HTR-8/SVneo (cell line): Measurements from ENCODE around the gene PARP2.
"Not testable (repeated sequence)": the region's sequence is repeated elsewhere in the genome, so short reads cannot be mapped to it uniquely, and the experiment has no call there.

Experiments used
- DNase-seq: peaks from one replicate; pipeline ENCODE4 v3.0.0; 2011; ENCODE audit warnings: low spot score, mixed read lengths; ENCODE audit not compliant: insufficient read length
- FAIRE-seq: peaks from 2 replicates; lab custom pipeline; 2011; peaks lifted over from hg19 to GRCh38; lab: Jason Lieb, UNC

Gene PARP2

DNA sequence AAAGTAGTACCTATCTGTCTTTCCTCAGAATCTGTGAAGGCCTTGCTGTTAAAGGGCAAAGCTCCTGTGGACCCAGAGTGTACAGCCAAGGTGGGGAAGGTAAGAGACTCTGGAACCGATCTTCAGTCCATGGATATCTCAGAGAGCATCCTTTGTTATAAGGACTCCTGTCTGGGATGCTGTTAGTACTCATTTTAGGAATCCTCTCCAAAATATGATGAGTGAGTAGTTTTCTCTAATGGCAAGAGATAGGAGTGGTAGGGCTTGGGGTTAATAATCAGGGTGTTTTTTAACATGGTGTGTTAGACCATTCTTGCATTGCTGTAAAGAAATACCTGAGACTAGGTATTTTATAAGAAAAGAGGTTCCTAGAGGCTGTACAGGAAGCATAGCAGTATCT, 1.9 kb downstream of the PARP2 start:
- FAIRE-seq (no peak), DNase-seq (no peak)

GRCh38 chr14:20346713-20347112, 3.3 kb downstream of the PARP2 start:
- FAIRE-seq, result no peak
- DNase-seq, result no peak

DNA sequence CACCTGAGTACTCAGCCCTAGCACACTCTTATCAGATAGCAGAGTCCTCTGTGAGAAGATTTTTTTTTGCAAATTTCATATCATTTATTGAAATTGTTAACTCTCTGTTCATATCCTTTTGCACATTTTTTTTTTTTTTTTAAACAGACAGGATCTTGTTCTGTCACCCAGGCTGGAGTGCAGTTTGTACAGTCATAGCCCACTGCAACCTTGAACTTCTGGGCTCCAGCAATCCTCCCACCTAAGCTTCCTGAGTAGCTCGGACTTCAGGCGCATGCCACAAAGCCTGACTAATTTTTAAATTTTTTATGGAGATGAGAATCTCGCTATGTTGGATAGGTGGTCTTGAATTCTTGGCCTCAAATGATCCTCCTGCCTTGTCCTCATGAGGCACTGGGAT, 4.3 kb downstream of the PARP2 start:
- no peak for DNase-seq
- FAIRE-seq, result no peak

DNA sequence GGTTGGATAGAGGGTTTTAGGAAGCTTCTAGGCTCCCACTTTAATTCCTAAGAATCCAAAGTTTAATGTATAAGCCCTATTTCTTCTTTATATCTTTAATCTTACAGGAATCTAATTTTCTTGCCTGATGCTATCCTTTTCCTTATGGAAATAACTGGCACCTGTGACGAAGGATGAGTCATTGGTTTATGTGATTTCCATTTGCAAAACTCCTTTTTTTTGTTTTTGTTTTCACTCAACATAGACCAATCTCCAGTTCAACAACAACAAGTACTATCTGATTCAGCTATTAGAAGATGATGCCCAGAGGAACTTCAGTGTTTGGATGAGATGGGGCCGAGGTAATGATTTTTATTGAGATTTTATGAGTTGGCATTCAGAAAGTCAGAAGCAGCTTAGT, 6.8 kb downstream of the PARP2 start:
- DNase-seq (no peak), FAIRE-seq (no peak)

GRCh38 chr14:20350860-20351259, 7.4 kb downstream of the PARP2 start:
- FAIRE-seq (no peak), DNase-seq (no peak)

DNA sequence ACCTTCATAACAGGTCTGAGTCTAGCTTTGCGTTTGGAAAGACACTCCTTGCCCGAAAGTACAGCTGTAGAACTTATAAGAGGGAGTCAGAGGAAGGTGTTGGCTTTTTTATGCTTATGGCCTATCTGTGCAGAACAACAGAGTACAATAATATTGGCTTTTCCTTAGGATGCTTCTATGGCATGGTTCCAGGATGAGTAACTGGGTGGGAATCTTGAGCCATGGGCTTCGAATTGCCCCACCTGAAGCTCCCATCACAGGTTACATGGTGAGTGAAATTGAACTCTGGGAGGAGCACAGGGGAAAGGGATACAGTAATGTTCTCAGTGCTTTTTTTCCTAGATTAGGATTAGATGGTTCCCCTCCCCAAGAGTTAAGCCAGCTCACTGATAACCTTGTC, 13.0 kb downstream of the PARP2 start:
- DNase-seq (no peak), FAIRE-seq (no peak)

- not testable (repeated sequence) for DNase-seq, FAIRE-seq
Observed at GRCh38 chr14:20358474-20358873, 15.0 kb downstream of the PARP2 start.

- no peak for DNase-seq
- FAIRE-seq, result no peak
Observed at GRCh38 chr14:20365928-20366327, 22.5 kb downstream of the PARP2 start.

GRCh38 chr14:20372796-20373195, 29.4 kb downstream of the PARP2 start:
- DNase-seq, result no peak
- no peak for FAIRE-seq

DNA sequence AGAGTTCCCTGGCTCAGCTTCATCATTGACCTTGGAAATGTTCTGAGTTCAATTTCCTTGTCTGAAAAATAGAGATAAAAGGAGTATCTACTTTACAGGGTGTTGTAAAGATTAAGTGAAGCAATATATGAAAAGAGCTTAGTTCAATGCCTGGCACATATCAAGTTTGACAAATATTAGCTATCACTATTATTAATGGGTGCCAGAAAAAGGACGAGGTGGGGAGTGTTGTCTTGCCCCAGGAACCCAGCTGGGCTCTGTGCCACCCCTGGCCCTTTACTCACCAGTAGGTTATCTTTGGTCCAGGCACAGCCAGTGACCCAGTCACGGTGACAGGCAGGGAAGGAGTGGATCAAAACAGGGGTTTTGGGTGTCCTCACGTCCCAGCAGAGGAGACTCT, 32.0 kb downstream of the PARP2 start:
- FAIRE-seq (no peak), DNase-seq (no peak)

DNA sequence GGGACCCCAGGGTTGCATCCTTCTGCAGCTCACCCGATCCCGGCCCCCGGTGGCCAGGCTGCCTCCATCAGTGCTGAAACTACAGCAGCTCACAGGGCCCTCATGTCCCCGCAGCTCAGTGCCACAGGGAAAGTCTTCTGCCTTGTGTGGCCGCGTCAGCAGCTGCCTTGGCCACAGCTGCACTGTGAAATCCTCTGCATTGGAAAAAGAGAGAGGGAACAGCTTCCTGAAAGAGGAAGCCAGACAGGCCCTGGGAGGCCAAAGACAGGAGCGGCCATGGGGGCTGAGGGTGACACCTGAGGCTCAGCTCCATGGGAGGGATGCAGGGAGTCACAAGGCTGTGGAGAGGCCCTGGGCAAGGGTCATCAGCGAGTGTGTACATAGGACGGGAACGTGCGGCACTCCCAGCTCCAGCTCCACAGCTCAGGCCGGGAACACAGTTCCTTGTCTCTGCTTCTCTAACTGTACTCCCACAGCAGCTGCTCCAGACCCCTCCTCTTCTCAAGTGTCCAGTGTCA, 32.7 kb downstream of the PARP2 start:
- DNase-seq (no peak), FAIRE-seq (no peak)

GRCh38 chr14:20377171-20377570, 33.7 kb downstream of the PARP2 start:
- DNase-seq (no peak), FAIRE-seq (no peak)

DNA sequence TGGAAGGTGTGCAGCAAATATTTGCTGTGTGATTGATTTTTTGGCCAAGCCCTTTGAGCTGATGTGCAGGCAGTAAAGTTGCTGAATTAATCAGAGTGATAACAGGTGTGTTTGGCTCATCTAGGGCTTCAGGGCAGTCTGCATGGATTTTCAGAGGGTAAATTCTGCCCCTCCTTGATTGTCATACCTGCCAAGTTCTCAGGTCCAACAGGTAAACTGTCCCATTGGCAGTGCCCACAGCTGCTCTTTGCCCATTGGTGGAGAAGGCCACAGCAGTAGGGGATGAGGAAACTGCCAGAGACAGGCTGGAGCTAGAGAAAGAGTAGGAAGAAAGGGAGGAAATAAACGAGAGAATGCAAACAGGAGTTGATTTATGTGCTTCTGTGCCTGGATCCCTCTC, 36.3 kb downstream of the PARP2 start:
- DNase-seq (no peak), FAIRE-seq (no peak)

GRCh38 chr14:20380681-20381080, 37.2 kb downstream of the PARP2 start:
- no peak for DNase-seq
- FAIRE-seq, result no peak

DNA sequence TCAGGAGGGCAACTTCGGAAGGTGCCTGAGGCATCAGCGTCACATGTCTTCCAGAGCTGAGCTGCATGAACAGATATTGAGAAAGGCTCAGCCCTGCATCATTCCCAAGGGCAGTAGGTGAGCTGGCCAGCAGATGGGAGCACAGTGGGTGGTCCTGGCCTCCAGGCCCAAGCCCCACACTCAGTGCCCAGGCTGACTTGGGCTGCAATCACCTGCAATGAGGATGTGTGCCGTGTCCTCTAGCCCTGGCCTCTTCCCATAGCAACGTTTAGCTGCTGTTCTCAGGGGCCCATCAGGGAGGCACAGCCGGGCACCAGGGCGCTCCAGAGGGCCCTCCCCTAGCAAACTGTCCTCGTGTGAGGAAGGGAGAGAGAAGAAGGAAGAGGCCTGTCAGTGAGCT, 37.9 kb downstream of the PARP2 start:
- FAIRE-seq (no peak), DNase-seq (no peak)

DNA sequence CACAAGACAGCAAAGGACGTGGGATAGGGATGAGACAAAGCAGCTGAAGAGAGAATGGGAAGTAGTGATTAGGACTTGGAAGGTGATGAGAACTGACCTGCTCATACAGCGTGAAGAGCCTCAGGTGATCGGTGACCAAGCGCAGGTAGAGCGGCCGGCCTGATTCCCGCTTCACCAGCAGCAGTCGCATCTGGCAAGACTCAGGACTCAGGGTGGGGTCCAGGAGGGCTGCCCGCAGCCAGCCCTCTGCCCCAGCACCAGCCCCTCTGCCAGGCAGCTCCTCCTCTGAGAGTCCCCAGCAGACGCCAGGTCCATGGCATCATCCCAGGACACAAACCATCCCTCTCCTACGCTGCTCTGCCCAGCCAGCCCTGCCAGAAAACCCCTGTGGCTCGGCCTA, 39.1 kb downstream of the PARP2 start:
- DNase-seq (no peak), FAIRE-seq (no peak)

DNA sequence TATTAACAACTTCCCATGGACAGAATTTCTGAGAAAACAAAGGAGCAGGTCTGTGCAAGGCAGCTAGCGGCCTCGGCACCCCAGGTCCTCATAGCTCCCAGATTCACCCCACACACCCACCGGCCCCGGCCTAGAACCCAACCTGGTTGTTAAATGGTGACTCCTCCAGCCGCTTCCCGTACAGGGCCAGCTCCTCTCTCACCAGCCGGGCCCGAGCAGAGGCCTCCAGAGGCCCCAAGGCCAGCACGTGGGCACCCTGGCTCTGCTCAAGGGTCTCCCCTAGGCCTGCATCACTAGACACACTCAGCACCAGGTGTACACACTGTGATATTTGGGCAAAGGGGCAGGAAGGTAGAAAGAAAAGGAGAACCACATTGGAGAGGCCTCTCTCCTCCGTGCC, 39.6 kb downstream of the PARP2 start:
- FAIRE-seq (no peak), DNase-seq (no peak)

DNA sequence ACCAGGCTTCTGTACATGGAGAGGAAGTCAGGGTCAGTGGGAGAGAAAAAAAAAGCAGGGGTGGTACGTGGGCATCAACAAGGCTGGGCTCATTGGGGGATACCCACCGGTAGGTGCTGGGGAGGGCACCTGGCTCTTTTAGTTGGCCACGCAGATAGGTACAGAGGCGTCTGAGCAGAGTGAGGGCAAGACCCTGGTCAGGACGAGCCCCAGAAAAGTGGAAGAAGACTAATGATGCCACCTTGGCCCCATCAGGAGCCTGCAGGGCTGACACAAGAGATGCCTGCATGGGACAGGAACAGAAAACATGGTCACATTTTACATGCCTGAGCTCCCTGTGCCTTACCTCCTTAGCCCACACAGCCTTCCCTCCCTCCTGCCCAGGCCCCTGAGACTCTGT, 40.2 kb downstream of the PARP2 start:
- DNase-seq (no peak), FAIRE-seq (no peak)

GRCh38 chr14:20384321-20384720, 40.9 kb downstream of the PARP2 start:
- no peak for FAIRE-seq
- DNase-seq, result no peak

- DNase-seq (no peak), FAIRE-seq (no peak)
Observed at GRCh38 chr14:20384886-20385285, 41.5 kb downstream of the PARP2 start.

- DNase-seq (no peak), FAIRE-seq (no peak)
Observed at GRCh38 chr14:20386276-20386855, 42.9 kb downstream of the PARP2 start.

- FAIRE-seq (no peak), DNase-seq (no peak)
Observed at GRCh38 chr14:20387576-20387975, 44.1 kb downstream of the PARP2 start.

GRCh38 chr14:20388159-20388558, 44.7 kb downstream of the PARP2 start:
- DNase-seq, result no peak
- no peak for FAIRE-seq
